ENCODE data around the gene SLC6A19. TPM values are rescaled to one million over a fixed set of nuclear protein-coding genes. Genes with fewer than 3 reads are reported as not detected.

The SLC6A19 gene
- total RNA-seq, 1 experiment from 2014 or later: 0.04 TPM

DNA sequence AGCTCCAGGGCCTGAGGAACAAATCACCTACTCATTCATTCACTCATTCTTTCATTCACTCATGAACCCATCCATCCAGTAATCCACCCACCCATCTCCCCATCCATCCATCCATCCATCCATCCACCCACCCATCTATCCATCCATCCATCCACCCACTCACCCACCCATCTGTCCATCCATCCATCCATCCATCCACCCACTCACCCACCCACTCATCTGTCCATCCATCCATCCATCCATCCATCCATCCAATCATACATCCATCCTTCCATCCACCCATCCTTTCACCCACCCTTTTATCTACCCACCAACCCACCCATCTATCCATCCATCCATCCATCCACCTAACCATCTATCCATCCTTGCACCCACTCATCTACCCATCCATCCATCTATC lies 35.5 kb upstream of the SLC6A19 start (continued):
- TF ChIP-seq FOXK1 (CRISPR knock-in tag; IDR thresholded peaks at IDR 0.05) (no peak), ZNF138 (CRISPR knock-in tag; conservative IDR thresholded peaks at IDR 0.05) (no peak), IRF2 (CRISPR knock-in tag; IDR thresholded peaks at IDR 0.05; ENCODE audit: borderline replicate concordance, low read depth) (no peak)
- TF ChIP-seq, protein P1, sequence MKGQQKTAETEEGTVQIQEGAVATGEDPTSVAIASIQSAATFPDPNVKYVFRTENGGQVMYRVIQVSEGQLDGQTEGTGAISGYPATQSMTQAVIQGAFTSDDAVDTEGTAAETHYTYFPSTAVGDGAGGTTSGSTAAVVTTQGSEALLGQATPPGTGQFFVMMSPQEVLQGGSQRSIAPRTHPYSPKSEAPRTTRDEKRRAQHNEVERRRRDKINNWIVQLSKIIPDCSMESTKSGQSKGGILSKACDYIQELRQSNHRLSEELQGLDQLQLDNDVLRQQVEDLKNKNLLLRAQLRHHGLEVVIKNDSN (CRISPR knock-in tag; IDR thresholded peaks at IDR 0.05): no peak
- TF ChIP-seq, protein P2, sequence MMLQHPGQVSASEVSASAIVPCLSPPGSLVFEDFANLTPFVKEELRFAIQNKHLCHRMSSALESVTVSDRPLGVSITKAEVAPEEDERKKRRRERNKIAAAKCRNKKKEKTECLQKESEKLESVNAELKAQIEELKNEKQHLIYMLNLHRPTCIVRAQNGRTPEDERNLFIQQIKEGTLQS (CRISPR knock-in tag; conservative IDR thresholded peaks at IDR 0.05): no peak

DNA sequence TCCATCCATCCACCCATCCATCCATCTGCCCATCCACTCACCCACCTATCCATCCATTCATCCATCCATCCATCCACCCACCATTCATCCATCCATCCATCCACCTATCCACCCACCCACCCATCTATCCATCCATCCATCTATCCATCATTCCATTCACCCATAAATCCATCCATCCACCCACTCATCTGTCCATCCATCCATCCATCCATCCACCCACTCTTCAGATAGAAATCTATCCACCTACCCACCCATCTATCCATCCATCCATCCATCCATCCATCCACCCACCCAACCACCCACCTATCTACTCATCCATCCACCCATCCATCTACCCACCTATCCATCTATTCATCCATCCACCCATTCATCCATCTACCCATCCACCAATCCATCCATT lies 35.0 kb upstream of the SLC6A19 start:
- ChIA-PET POLR2A (no interaction called here), CTCF (interaction anchor here (0.6 to 1.8 kb wide), 2 partner anchors 96 to 176 kb away, joined by 3 to 18 read pairs; no protein-coding TSS in a partner anchor)
- TF ChIP-seq ZNF416 (CRISPR knock-in tag; IDR thresholded peaks at IDR 0.05): no peak
- no peak for TF ChIP-seq ZNF423 (CRISPR knock-in tag; IDR thresholded peaks at IDR 0.05)
- TF ChIP-seq FOXP1 (CRISPR knock-in tag; IDR thresholded peaks at IDR 0.05; ENCODE audit: borderline replicate concordance): no peak
- no peak for TF ChIP-seq TP53 (CRISPR knock-in tag; IDR thresholded peaks at IDR 0.05)
- TF ChIP-seq FOXK1 (CRISPR knock-in tag; IDR thresholded peaks at IDR 0.05): no peak
- TF ChIP-seq CBFB (CRISPR knock-in tag; IDR thresholded peaks at IDR 0.05; ENCODE audit: low read depth): no peak
- TF ChIP-seq, protein P3, sequence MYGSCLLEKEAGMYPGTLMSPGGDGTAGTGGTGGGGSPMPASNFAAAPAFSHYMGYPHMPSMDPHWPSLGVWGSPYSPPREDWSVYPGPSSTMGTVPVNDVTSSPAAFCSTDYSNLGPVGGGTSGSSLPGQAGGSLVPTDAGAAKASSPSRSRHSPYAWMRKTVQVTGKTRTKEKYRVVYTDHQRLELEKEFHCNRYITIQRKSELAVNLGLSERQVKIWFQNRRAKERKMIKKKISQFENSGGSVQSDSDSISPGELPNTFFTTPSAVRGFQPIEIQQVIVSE (CRISPR knock-in tag; IDR thresholded peaks at IDR 0.05; ENCODE audit: borderline replicate concordance): no peak
- no peak for TF ChIP-seq TCF7 (CRISPR knock-in tag; IDR thresholded peaks at IDR 0.05; ENCODE audit: low read depth)
- TF ChIP-seq CREB1 (CRISPR knock-in tag; IDR thresholded peaks at IDR 0.05): no peak
- no peak for TF ChIP-seq GRHL2 (CRISPR knock-in tag; IDR thresholded peaks at IDR 0.05; ENCODE audit: insufficient replicate concordance, severe bottlenecking)
- Mint-ChIP-seq H3K27ac (no peak overlapping the region), H3K36me3 (no peaks in the 10 kb centered on the region), H3K27me3 (ENCODE audit: low read depth) (no peaks in the 10 kb centered on the region), H3K4me1 (peaks cover 2% of the 10 kb centered on the region; the same call in 1 of the 2 replicates), H3K4me3 (no peak overlapping the region), H3K9me3 (no peaks in the 10 kb centered on the region)
- DNase-seq (ENCODE audit: low spot score) (no peak), ATAC-seq (no peak)

DNA sequence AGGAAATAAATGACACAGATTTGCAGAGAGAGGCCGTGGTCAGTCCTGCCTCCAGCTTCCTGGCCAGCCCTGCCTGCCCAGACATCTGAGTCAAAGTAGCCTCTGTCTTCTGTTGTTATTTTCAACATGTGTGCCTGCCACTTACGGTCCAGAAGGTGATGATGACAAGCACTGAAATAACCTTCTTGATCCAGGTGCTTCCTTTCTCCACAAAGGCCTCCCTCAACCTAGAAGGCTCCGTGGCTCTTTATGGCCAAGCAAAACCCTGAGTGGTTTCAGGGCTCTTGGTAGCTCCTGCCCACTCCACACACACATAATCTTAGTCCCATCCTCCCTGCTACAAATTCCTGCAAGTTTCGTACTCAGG lies 34.1 kb upstream of the SLC6A19 start:
- no peaks in the 10 kb centered on the region for H3K36me3 Mint-ChIP-seq
- peaks cover 2% of the 10 kb centered on the region; the same call in 1 of the 2 replicates for H3K4me1 Mint-ChIP-seq
- H3K4me3 Mint-ChIP-seq: no peak overlapping the region
- H3K9me3 Mint-ChIP-seq: no peaks in the 10 kb centered on the region
- TF ChIP-seq, protein P4, sequence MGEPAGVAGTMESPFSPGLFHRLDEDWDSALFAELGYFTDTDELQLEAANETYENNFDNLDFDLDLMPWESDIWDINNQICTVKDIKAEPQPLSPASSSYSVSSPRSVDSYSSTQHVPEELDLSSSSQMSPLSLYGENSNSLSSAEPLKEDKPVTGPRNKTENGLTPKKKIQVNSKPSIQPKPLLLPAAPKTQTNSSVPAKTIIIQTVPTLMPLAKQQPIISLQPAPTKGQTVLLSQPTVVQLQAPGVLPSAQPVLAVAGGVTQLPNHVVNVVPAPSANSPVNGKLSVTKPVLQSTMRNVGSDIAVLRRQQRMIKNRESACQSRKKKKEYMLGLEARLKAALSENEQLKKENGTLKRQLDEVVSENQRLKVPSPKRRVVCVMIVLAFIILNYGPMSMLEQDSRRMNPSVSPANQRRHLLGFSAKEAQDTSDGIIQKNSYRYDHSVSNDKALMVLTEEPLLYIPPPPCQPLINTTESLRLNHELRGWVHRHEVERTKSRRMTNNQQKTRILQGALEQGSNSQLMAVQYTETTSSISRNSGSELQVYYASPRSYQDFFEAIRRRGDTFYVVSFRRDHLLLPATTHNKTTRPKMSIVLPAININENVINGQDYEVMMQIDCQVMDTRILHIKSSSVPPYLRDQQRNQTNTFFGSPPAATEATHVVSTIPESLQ (CRISPR knock-in tag; IDR thresholded peaks at IDR 0.05): no peak
- no peak for TF ChIP-seq EMX1 (CRISPR knock-in tag; IDR thresholded peaks at IDR 0.05)
- TF ChIP-seq, protein P5, sequence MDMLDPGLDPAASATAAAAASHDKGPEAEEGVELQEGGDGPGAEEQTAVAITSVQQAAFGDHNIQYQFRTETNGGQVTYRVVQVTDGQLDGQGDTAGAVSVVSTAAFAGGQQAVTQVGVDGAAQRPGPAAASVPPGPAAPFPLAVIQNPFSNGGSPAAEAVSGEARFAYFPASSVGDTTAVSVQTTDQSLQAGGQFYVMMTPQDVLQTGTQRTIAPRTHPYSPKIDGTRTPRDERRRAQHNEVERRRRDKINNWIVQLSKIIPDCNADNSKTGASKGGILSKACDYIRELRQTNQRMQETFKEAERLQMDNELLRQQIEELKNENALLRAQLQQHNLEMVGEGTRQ (CRISPR knock-in tag; IDR thresholded peaks at IDR 0.05): no peak
- TF ChIP-seq, protein P3 (CRISPR knock-in tag; IDR thresholded peaks at IDR 0.05; ENCODE audit: borderline replicate concordance): no peak
- no peak for TF ChIP-seq ZNF121 (CRISPR knock-in tag; IDR thresholded peaks at IDR 0.05)
- no peak for TF ChIP-seq ZNF396 (CRISPR knock-in tag; IDR thresholded peaks at IDR 0.05; ENCODE audit: borderline replicate concordance)
- no peaks in the 10 kb centered on the region for H3K27me3 Mint-ChIP-seq (ENCODE audit: low read depth)
- no peak overlapping the region for H3K27ac Mint-ChIP-seq
- ATAC-seq: no peak
- CTCF ChIA-PET: interaction anchor here (0.6 to 2.5 kb wide), 42 partner anchors 16 to 486 kb away, joined by 3 to 18 read pairs (median 4); partner anchors contain the start of genes BRD9, TERT and TRIP13
- POLR2A ChIA-PET: interaction anchor here (0.6 kb wide), 1 partner anchor 146 kb away, joined by 3 read pairs; no protein-coding TSS in a partner anchor
- DNase-seq (ENCODE audit: low spot score): no peak
